Middle frontal gyrus (tissue), 1 donor: ENCODE measurements around the gene TSC22D2.

Experiments used
- DNase-seq: peaks from one replicate; pipeline ENCODE4 v3.0.0-alpha.2; 2015; ENCODE audit warnings: low spot score; ENCODE audit errors: extremely low spot score

The TSC22D2 gene

DNA sequence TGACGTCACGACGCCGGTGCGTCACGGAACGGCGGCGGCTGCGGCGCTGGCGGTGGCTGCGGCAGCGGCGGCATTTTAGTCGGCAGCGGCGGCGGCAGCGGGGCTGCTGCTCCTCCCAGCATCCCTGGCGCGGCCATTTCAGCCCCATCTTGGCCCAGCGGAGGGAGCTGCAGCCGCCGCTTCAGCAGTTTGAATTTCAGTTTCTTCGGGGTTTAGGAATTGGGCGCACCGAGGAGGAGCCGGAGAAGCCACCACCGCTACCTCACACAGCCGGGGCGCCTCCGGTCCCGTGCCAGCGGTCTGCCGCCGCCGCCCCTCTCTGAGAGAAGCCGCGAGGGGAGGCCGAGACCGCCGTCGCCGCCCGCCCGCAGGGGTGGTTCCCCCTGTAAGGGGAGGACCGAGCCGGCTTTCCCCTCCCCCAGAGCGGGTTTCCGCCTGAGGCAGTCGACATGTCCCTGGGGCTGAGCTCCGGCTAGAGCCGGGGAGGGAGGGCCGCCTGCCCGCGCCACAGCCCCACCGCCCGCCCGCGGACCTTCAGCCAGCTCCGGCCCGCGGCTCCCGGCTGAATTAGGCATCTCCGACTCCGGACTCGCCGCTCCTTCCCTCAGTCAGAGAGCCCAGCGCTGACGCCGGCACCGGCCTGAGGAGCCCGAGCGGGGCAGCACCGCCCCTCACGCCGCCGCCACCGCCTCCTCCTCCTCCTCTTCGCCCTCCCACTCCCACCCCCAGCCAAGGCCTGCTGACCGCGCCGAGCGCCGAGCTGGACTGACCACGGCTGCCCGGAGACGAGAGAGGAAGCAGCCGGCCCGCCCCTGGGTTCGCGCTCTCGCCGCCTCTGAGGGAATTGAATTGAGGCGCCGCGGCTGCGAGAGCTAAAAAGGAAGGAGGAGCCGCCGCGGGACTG is at the start of gene TSC22D2:
Gene TSC22D2 (plus strand): TSS at position 78 of the 904 bp plus-strand sequence. CDS start 1,053 bp downstream, outside the sequence.
- DNase-seq = peak; percentile 86

DNA sequence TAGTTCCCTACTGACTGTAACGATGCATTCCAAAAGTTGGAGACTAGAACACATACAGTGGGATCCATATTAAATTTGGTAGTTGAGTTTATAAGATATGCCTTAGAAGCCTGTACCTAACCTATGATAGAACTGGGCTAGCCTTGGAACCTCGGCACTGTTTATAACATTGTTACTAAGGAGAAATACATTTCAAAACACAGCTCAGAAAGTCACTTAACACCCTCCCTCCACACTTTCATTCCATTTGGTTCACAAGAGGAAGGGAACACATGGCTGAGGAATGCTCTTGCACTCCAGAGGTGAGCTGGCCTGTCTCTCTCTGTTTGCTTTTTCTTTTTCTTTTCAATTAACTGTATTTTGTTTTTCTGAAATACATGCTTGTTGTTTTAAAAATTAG is 48.7 kb upstream of the TSC22D2 start:
- no peak for DNase-seq

DNA sequence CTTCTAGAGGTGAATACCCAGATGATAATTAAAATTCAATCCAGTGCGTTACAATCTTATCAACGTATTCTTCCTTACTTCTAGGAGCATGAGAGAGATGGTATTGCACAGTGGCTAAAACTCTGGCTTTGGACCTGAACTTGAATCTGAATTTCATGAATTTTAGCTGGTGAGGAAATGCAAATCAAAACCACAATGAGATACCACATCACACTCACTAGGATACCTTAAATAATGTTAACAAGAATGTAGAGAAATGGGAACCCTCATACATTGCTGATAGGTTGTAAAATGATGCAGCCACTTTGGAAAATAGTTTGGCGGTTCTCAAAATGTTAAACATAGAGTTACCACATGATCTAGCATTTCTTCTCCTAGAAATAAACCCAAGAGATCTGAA is 47.1 kb upstream of the TSC22D2 start:
- DNase-seq = no peak

DNA sequence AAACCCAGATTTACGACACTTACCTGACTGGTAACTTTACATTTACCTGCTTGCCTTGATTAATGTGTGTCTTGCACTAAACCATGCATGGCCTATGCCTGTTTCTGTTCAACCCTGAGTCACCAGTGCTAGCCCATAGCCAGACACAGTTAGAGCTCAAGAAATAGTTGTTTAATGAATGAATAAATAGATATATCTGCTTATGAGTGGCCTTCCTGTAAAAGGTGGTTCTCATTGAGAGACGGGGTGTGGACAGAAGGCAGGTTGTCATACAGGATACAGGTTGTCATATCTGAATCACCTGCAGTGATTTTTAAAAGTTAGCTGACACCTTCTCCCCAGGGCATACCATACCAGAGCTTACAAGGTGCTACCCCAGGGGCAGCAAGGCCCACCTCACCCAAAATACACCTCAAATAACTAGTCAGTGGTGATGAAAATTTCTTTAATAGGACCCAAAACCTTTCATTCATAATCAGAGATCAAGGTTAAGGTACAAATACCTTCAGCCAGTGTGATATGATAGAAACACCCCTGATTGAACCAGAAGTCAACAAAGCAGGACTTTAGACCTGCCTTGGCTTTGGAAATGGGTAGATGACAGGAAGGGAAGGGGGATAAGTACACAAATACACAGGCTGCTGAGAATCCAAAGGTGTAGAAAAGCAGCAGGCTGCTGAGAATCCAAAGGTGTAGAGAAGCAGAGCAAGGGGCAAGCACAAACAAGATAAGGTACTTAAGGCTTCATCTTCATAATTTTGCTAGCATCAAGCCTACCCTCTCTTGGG is 45.4 kb upstream of the TSC22D2 start:
- no peak for DNase-seq

DNA sequence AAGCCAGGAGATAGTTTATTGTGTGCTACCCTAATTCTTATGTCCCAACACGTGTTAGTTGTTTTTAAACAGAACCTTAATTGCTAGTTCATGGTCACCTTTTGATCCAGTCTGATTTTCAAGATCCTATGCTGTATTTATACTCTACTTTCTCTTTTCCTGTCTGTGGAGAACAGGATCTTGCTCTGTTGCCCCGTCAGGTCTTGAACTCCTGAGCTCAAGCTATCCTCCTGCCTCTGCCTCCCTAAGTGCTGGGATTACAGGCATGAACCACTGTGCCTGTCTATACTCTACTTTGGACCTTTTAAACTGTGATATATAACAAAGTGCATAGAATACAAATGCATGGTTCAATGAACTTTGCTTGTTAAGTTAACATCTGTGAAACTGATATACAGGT is 44.7 kb upstream of the TSC22D2 start:
- DNase-seq = no peak

DNA sequence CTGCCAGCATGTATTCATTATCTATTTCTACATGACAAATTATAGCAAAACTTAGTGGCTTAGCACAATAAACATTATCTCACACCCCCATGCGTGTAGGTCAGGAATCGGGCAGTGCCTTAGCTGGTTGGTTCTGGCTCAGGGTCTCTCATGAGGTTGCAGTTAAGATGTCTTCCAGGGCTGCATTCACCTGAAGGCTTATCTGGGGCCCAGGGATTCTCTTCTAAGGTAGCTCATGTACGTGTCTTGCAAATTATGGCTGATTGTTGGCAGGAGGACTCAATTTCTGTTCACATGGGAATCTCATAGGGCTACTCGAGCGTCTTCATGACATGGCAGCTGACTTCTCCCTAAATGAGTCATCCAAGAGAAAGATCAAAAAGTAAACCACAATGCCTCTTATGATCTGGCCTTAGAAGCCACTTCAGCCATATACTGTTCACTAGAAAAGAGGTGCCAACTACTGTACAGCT is 42.9 kb upstream of the TSC22D2 start:
- no peak for DNase-seq

DNA sequence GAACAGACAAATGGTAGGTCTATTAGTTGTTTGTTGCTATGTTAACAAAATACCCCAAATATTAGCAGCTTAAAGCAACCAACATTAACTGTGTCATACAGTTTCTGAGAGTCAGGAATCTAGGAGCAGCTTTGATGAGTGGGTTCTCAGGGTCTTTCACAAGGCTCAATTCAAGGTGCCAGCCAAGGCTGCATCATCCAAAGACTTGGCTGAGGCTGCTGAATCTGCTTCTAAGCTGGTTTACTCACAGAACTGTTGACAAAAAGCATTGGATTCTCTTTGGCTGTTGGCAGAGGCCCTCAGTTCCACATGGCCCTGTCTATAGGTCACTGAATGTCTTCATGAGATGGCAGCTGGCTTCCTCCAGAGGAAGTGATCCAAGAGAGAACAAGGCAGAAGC is 40.3 kb upstream of the TSC22D2 start:
- no peak for DNase-seq

DNA sequence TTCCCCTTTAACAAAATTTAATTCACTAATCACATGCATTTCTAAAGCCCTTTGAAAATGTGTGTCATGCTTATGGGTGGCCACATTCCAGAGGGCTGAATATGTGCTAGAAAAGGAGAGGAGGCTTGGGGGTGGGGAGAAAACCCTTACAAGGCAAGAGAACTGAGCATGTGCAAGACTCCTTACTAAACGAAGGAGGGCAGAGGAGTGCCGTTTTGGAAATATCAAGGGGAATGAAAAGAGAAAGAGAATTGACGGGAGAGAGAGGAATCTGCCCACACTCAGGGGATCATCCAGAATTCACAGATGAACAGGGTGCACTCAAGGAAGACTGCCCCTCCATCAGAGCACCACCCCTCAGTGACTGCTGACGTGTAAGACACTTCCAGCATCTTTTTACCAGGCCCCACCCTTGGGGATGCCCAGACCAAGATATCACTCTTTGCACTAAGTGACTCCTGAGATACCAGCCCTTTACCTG is 37.9 kb upstream of the TSC22D2 start:
- no peak for DNase-seq

DNA sequence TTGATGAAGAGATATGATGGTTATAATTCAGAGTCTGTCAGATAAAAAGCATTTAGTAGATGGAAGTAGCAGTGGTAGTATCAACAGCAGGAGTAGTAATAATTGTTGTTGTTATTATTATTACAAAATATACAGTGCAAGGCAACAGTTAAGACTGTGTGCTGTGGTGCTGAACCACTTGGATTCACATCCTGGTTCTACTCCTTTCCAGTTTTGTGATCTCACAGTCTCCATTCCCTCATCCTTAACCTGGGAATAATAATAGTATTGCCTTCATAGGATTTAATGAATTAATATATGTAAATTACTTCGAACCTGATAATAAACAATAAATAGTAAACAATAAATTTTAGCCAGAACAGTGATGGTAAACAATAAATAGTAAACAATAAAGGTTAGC is 37.1 kb upstream of the TSC22D2 start:
- DNase-seq = no peak

DNA sequence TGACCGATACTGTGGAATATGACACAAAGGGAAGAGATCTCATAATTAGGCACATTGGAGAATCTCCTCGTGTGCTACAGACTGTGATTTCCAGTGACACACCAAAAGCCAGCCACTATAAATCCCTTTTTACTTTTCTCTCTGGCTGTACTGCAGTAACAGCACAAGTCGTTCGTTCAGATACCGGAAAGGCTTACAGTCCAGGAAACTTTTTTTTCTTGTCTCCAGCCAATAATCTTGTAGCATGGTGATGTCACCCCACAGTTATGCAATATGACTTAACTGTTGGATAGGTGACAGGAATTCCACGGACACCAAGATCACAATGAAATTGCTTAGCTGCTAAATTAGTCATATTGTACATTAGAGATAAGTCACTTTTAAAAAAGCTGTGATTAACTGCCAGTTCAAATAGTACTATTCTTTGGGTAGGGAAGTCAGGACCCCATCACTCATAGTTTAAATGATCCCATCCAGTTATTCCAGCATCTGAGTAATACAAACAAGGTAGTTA is 36.3 kb upstream of the TSC22D2 start:
- DNase-seq = peak; percentile 37

DNA sequence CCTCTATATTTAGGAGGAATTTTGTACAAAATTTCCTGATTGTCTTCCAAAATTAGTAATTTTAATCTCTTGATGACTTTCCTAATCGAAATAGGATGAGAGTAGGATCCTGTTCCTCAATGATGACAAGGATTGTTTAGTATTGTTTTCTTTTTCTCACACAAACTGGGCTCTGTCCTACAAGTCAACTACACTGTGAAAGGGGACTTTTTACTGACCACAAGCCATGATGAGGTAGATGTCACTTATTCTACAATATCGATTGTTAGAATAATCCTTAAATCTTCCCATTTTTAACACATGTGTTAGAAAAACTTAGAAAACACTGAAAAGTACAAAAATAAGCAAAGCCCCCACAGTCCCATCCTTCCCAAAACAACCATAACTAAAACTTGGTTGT is 35.8 kb upstream of the TSC22D2 start:
- DNase-seq = no peak

DNA sequence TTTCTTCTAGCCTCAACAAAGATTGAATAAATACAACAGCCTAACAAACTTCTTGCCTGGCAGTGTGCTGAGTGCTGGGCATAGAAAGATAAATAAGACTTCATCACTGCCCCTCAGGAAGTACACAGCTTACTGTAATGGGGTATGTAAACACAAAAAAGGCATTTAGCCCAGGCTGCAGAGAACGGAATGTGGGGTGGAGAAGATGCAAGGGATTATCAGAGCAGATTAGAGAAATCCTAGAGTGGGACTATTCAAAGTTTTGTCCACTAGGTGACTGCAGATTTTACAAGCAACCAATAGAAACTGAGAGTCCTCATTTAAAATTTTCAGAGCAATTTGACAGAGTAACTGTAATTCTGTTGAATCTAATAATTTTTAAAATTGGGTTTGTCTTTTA is 35.4 kb upstream of the TSC22D2 start:
- no peak for DNase-seq

DNA sequence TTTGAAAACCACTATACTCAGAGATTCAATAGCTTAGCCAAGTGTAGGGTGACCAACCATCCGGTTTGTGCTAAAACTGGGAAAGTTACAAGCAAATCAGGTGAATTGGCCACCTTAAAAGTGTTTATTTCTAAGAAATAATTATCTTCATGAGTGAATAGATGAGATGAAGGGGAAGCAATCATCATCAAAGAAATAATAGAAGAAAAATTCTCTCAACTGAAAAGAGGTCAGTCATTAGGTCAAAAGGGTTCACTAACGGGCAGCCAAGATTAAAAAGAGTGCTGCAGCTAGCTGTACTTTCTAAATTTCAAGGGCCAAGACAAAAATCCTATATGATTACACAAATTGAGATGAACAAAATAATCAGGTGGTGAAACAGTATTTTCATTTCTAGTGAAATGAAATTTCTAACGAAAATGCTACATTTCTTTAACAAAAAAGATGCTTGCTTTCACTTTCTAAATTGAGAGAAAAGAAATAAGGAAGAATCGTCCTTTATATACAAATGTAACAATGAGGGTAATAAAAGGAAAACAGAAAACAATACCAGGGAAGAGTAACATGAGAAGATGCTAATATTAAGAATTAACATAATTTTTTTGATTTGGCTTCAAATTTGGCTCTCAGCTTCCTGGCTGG is 34.7 kb upstream of the TSC22D2 start:
- DNase-seq = no peak

DNA sequence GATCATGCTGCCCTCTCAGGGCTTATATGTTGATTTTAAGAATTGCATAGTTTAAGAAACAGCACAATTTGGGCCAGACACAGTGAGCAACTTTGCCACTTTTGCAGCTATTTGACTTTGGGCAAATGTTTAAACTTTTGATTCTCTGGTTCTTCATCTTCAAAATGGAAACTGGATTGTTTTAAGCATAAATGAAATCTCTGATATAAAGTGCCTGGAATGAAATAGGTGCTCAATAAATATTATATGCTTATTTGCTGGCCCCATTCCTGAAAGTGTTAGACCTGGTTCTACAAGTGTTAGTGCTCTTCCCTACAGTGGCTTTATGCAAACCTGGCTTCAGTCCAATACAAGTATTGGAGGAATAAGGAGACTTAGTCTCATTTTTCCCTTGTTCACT is 33.1 kb upstream of the TSC22D2 start:
- DNase-seq = no peak

DNA sequence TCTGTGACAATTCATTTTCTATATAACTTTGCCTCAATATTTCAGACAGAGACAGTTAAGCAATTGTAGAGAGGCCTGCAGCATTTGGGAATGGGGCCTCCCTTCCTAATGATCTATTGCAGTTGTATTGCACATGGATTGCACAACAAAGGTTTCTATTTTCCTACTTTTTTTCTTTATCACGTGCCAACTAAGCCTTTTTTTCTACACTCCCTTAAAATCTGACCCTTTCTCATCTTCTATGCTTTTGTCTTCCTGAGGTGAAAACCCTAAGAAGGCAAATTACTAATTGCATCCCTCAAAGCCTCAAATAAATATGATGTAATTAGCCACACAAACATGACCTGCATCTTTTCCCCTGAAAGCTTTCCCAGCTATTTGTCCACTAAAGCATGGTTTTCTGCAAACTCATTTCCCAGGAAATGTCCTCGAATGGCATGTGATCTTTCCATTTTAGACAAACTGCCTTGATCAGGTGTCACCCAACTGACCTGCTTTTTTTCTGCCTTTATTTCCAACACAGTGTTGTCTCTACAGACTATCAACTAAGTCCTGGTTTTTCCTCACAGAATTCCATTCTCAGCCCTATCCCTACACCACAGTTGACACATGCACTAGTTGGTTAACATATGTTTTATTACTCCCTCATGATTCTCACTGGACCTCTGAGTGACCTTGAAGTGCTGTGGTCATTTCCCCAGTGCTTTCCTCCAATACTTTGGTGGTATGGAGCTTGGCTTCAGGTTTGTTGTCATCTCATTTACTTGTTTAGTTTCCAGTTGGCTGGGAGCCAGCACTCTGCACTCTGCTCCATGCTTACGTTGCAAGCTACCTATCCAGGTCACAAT is 31.9 kb upstream of the TSC22D2 start:
- DNase-seq = no peak

DNA sequence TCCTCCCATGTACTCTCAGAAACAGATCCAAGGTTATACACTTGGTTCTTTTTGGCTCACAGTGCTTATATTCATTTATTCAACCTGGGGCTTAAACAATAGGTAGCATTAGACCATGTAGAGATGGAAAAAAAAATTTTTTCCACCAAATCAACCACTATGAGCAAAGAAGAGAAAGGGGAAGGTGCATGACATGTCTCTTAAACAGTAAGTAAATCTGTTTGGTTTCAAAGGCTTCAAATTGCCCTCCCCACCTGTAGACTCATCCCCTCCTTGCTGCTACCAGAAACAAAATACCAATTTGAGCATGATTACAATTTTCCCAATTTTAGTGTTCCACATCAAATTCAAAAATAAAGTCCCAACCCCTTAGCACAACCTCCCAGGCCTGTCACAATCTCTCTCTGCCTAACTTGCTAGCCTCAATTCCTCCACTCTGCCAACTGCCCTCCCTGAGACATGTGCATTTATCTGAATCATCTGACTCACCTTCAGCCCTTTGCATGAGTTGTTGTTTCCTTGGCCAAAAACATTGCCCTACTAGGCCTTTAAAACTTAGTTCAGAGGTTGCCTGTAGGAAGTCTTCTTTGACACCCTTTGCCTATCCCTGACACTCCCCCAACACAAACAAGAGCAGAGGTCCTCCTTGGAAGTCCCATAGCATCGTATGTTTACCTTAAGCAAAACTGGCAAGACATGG is 30.3 kb upstream of the TSC22D2 start:
- no peak for DNase-seq

DNA sequence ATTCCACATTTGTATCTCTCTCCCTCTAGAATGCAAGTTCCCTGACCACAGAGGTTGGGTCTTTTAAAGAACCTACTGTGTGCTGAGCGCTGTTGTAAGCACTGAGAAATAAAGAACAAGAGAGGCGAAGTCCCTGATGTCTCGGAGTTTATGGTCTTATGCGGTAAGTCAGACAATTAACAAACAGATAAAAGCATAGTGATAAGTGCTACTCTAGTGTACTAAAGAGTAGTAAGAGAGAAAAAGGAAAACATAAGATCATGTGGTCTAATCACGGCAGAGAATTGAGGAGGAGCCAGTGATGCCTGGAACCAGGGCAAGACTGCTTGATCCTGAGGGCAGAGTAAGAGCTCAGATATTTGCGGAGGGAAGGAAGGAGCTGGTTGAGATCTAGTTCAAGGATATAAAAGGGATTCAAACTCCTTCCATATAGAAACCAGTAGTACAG is 29.8 kb upstream of the TSC22D2 start:
- no peak for DNase-seq

DNA sequence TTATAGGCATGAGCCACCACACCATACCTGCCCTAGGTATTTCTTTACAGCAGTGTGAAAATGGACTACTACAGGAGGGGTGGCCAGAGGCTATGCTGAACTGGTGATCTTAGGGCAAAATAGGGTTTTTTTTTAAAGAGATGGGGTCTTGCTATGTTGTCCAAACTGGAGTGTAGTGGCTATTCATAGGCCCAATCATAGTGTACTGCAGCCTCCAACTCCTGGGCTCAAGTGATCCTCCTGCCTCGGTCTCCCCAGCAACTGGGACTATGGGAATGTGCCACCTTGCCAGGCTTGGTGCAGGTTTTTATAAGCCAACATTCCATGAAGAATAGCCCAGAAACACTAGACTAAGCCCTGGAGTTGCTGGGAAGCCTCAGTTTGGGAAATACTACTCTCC is 28.6 kb upstream of the TSC22D2 start:
- no peak for DNase-seq

DNA sequence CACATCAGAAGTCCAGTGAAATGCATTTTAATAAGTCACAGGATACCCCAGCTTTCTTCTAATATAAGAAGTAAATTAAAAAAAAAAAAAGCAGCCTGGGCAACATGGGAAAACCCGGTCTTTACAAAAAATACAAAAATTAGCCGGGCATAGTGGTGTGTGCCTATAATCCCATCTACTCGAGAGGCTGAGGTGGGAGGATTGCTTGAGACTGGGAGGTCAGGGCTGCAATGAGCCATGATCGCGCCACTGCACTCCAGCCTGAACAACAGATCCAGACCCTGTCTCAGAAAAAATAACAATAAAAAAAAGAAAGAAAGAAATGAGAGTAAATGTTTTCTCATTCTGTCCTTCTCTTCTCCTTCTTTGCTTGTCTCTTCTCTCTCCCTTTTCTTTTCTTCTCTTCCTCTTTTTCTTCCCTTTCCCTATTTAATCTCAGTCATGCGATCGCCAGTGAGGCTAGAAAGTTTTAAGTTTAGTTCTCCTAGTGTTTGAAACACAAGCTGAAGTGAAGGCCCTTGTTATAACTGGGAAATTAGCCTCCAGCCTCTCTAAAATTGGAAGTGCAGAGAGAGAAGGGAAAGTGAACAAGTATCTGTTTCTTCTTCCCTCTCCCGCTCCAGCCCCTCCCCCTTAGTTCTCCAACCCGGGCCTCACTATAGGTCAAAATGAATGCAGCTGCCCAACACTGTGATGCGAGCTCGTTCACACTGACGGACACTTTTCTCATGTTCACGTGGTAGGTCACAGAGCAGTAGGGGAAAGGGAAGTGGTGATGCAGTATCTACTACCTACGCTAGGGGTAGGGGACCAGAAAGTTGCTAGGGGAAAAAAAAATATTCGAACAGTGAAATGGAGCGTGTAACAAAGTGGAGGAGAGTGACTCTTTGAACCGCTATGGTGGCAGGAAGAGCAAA is 23.5 kb upstream of the TSC22D2 start:
- DNase-seq = no peak
